Vagina (tissue), 2 donors: Measurements from ENCODE around the gene CTDSP1.

Experiments
- CTCF ChIP-seq, 3 experiments: fragments of 450-650 bp in 2 of 3; fragments of 200-600 bp in 1 of 3; sonication (generic) in 1 of 3; IDR thresholded peaks; one replicate each; pipeline ENCODE4 v1.5.1; 2017 to 2019; ENCODE audit warnings: antibody characterized with exemption in 3 of 3, mild to moderate bottlenecking in 2 of 3, moderate library complexity in 2 of 3
- POLR2A ChIP-seq, 2 donors: fragments of 450-650 bp; IDR thresholded peaks; one replicate each; pipeline ENCODE4 v1.6.1; 2017; ENCODE audit warnings: antibody characterized with exemption in 2 of 2, mild to moderate bottlenecking in 2 of 2, moderate library complexity in 2 of 2
- POLR2AphosphoS5 ChIP-seq, 2 donors: sonication (generic); formaldehyde crosslinking; IDR thresholded peaks; one replicate each; pipeline ENCODE4 v1.9.0; 2017; ENCODE audit warnings: antibody characterized with exemption in 2 of 2, mild to moderate bottlenecking in 2 of 2, low read depth in 1 of 2; ENCODE audit not compliant: insufficient read depth in 1 of 2

GRCh38 chr2:218406949-218407618, 7.4 kb downstream of the CTDSP1 start:
- TF ChIP-seq CTCF (IDR thresholded peaks at IDR 0.05) (no peak), POLR2A (IDR thresholded peaks at IDR 0.05) (no peak), POLR2AphosphoS5 (IDR thresholded peaks at IDR 0.05; ENCODE audit: insufficient read depth in 1 of 2, low read depth in 1 of 2) (peak in 1 of 2 donors; percentile 6)
